Measurements from ENCODE around the gene KDM7A.

KDM7A gene

DNA sequence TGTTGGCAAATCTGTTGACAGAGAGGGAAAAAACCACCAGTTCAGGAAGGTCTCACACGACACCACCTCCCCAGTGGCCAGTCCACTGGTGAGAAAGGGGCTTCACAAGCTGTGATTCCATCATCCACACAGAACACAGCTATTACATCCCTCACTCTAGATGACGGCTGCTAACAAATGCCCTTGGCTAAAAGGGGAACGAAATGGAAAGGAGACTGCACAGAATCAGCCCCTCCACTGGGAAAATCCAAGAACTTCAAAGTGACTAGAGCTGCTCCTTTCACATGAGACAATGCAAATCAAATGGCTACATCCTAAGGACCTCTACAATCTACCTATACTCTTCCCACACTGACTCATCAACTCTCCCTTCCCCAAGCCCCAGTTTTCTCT, 119.6 kb downstream of the KDM7A start:
- in situ Hi-C loops (cut with MboI; ENCODE audit: low sequenced_read_pairs), result no loop called here

DNA sequence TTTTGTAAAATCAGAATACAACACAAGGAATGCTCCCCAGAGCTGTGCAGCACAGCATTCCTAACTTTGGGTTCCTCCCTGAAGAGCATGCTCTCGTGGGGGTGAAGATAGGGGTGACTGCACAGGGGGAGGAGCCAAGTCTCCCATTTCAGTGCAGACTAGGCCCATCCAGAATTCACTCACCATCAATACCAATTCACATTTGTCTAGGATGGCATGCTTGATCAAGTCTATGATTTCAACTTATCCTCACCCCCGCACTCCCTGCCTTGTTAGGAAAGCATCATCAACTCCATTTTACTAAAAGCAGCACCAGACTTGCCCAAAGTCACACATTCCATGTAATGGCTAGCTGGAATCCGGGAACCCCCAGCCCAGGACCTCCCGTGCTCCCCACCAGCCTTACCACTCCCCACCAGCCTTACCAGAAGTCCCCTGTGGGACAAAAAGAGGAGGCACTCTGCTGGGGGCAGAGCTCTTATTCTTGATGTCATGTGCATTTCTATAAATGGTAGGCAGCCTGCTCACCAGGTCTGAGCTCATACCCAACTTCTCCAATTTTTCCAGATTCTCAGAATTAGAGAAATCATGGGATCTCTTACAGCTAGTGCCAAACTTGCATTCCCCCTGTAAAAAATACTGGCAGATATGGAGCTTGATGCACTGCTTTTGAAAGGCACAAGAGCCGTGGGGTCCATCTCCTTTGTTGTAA, 120.2 kb downstream of the KDM7A start:
- in situ Hi-C loops (cut with MboI; ENCODE audit: low sequenced_read_pairs), result no loop called here

GRCh38 chr7:140055833-140056232, 121.0 kb downstream of the KDM7A start:
- in situ Hi-C loops (cut with MboI; ENCODE audit: low sequenced_read_pairs), result no loop called here

DNA sequence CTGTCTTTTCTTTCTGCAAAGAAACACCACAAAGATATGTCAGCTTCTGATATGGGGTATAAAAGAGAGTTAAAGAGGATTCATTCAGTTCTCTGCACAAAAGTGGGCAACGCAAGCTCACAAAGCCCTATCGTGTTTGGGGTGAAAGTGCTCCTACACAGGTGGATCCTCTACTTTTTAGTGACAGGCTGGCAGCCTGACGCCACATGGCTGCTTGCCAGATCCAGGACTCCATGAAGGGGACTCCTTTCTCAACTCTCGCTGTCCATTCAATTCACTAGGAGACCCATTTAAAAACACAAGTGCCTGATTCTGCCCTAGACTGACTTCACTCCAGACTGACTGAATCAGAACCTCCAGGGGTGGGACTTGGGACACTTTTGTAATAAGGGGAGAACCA, 122.0 kb downstream of the KDM7A start:
- in situ Hi-C loops (cut with MboI; ENCODE audit: low sequenced_read_pairs), result no loop called here

GRCh38 chr7:140053812-140054539, 122.8 kb downstream of the KDM7A start:
- in situ Hi-C loops (cut with MboI; ENCODE audit: low sequenced_read_pairs), result no loop called here

- in situ Hi-C loops (cut with MboI; ENCODE audit: low sequenced_read_pairs), result no loop called here
Observed at GRCh38 chr7:140051820-140052219, 125.0 kb downstream of the KDM7A start.

- in situ Hi-C loops (cut with MboI; ENCODE audit: low sequenced_read_pairs), result no loop called here
Observed at GRCh38 chr7:140050100-140050499, 126.7 kb downstream of the KDM7A start.

DNA sequence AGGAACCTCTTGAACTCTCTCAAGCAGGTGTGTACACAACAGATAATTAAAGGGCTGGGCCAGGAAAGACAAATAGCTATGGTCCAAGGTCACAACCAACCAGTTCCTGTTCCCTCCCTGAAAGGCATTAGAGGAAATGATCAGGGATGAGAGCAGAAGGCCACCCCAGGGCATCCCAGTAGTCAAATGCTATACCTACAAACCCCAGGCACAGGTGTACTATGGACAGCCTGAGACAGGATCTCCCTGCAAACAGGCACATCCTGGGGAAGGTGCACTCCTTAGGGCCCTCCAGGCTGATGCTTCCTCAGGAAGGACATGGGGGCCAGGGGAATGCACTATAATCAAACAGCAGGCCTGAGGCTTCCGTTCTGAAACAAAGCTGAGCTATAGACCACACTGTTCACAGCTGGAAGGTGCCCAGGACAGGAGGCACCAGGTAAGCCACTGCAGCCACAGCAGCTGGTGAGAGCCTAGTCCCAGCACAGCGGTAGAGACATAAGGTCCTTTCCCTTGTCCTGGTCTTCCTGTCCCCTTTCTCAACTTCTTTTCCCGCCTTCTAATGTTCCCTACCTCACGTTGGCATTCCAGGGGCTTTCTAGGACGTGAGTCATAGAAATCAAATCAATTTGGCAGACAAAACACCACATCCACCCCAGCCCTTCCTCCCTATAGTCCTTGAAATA, 127.3 kb downstream of the KDM7A start:
- in situ Hi-C loops (cut with MboI; ENCODE audit: low sequenced_read_pairs), result no loop called here

DNA sequence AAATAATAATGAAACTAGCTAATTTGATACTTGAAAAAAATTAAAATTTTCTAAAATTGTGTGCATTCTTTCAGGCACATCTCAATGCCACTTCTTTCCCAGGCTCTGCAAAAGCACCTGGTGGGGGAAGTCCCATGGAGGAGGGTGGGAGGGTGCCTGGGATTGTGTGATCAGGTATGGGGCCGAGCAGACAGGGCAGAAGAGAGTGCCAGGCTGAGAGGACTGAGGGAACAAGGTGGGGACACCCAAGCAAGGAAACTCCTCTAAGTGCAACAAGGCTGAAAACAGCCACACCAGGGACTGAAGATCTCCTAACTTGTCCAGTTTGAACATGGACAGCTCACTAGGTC, 127.8 kb downstream of the KDM7A start:
- in situ Hi-C loops (cut with MboI; ENCODE audit: low sequenced_read_pairs), result no loop called here

DNA sequence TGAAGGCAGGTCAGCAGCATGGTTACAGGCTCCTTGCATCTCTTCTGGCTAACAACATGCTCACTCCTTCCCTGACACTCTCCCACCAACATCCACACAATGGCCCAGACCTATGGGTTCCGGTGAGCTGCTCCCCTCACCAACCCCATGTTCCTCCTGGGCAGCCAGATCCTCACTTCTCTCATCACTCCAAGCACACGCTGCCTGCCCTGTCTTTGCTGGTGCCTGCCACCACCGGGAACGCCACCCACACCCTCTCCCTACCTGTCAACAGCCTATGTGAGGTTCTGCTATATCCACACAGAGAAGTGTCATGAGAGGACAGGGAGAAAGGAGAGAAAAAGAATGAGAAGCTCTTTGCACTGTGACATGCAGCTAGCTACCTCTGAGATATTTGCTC, 128.6 kb downstream of the KDM7A start:
- in situ Hi-C loops (cut with MboI; ENCODE audit: low sequenced_read_pairs), result no loop called here

GRCh38 chr7:140047197-140047596, 129.6 kb downstream of the KDM7A start:
- in situ Hi-C loops (cut with MboI; ENCODE audit: low sequenced_read_pairs), result no loop called here

DNA sequence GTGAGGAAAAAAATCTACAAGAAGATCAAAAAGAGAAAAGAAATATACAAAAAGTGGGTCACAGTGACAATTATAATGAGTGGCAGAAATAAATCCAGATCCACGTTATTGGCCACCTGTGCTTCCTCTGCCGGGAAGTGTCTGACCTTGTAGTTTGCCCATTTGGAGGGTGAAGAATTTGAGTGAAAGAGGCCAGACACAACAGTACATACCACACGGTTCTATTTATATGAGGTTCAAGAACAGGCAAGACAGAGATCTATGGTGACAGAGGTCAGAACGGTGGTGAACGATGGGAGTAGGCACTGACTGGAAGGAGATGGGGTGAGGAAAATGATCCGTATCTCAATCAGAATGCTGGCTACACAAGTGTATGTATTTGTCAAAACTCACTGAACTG, 131.1 kb downstream of the KDM7A start:
- in situ Hi-C loops (cut with MboI; ENCODE audit: low sequenced_read_pairs), result no loop called here

- in situ Hi-C loops (cut with MboI; ENCODE audit: low sequenced_read_pairs), result no loop called here
Observed at GRCh38 chr7:140044251-140044650, 132.5 kb downstream of the KDM7A start.

- in situ Hi-C loops (cut with MboI; ENCODE audit: low sequenced_read_pairs), result no loop called here
Observed at GRCh38 chr7:140042386-140042670, 134.5 kb downstream of the KDM7A start.

DNA sequence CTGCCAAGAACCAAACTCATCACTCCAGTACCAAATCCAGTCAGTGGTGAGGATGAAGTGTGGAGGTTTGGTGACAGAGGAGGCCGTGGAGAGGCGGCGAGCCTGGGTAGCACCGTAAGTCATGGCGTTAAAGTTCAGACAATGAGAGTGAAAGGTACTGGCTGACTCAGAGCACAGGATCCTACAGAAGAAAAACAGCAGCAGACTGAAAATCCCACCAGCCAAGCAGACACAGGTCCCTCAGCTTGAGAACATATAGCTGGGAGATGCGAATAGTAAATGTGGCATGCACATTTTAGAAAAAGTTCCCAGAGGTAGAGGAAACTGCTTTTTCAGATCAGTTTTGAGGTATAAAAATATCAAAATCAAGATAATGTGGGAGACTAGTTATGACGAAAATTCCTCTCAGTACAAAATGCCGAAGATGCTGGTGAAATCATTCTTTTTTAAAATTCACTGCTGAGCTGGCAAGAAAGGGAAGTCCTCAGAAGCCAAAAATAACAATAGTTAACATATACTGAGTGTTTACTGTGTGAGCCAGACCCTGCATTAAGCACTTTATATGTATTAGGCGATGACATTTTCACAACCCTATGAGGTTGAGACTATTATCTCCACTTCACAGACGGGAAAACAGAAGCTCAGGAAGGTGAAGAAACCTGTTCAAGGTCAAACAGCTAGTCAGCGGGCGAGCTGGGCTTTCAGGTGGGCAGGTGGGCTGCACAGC, 135.0 kb downstream of the KDM7A start:
- in situ Hi-C loops (cut with MboI; ENCODE audit: low sequenced_read_pairs), result no loop called here

DNA sequence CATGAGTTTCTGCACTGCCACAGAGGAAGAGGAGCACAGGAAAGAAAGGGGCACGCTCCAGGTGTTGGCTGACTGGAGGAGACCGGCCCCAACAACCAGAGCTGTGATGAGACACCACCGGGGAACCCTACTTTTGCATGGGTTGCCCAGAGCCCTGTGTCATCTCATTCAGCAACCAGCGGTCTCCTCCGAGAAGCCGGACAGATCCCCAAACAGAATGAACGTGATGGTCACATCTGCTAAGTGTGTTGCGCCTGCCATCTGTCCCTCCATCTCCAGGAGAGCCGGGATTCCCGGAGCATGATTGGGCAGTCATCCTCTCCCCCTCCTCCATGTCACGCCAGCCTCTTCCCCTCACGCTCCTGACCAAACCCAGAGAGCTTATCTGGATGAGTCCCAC, 136.9 kb downstream of the KDM7A start:
- in situ Hi-C loops (cut with MboI; ENCODE audit: low sequenced_read_pairs), result no loop called here

DNA sequence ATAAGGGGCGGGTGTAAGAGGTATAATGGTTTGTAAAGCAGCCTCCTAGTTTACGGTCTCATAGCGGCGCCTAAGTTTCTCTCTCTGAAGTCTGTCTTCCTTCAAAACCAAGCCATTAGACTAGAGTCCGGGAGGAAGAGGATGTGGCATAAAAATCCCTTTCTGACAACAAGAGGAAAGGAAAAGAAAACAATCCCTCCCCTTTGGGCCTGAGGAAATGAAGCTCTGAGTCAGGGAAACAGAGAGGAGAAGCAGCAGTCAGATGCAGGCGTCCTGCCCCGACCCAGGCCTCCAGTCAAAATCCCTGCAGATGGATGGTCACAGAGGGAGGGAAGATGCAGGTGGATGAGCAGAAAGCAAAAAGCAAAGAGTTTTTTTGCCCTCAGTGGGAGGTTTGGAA, 137.7 kb downstream of the KDM7A start:
- in situ Hi-C loops (cut with MboI; ENCODE audit: low sequenced_read_pairs), result no loop called here

- in situ Hi-C loops (cut with MboI; ENCODE audit: low sequenced_read_pairs), result no loop called here
Observed at GRCh38 chr7:140036224-140036962, 140.4 kb downstream of the KDM7A start.

DNA sequence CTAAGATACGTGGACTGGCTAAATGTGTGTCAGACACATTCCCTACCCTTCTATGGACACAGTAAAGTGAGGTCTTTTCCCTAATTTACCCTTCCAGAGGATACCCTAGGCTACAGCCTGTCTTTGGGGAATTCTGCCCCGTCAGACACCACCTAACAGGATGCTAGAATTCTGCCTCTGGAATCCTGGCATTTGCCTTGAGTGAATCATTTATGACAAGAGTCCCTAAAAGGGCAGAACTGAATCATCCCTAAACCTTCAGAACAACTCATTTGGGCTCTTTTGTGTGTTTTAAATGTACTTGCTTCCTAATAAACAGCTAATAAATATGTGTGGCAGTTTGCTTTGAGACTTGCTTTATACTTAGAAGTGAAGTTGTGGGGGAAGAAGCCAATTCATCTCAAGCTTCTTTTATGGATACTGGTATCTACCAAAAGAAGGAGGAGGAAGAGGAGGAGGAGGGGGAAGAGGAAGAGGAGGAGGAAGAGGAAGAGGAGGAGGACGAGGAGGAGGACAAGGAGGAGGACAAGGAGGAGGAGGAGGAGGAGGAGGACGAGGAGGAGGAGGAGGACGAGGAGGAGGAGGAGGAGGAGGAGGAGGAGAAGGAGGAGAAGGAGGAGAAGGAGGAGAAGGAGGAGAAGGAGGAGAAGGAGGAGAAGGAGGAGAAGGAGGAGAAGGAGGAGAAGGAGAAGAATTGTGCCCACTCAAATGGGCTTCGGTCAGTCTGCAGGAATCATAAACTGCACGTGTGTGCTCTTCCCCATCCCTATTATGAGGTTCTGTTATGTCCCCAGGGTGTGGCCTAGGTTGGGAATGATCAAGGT, 141.2 kb downstream of the KDM7A start:
- in situ Hi-C loops (cut with MboI; ENCODE audit: low sequenced_read_pairs), result no loop called here
